H9 (cell line): Measurements from ENCODE around the gene PNMA1. TPM values are rescaled to one million over a fixed set of nuclear protein-coding genes. Genes with fewer than 3 reads are reported as not detected.

Source experiments
- DNase-seq: peaks from one replicate; pipeline ENCODE4 v3.0.0-alpha.2; 2017
- H2AFZ ChIP-seq: one replicate; pipeline ENCODE4 v1.6.1; 2013; ENCODE audit warnings: mild to moderate bottlenecking, low read length, control low read depth, moderate library complexity
- H2AK5ac ChIP-seq: 2 replicates; pipeline ENCODE4 v1.6.1; 2013; ENCODE audit warnings: low read length, control low read depth, mixed read lengths; ENCODE audit not compliant: insufficient read length
- H2BK120ac ChIP-seq: one replicate; pipeline ENCODE4 v1.6.1; 2013; ENCODE audit warnings: low read depth, mild to moderate bottlenecking, low read length, control low read depth, inconsistent platforms; ENCODE audit not compliant: poor library complexity, severe bottlenecking
- H2BK12ac ChIP-seq: 2 replicates; pipeline ENCODE4 v1.6.1; 2013; ENCODE audit warnings: low read length, control low read depth, mixed read lengths, low read depth; ENCODE audit not compliant: insufficient read length
- H2BK15ac ChIP-seq: 2 replicates; pipeline ENCODE4 v1.6.1; 2013; ENCODE audit warnings: low read depth, low read length, control low read depth
- H2BK20ac ChIP-seq: one replicate; pipeline ENCODE4 v1.6.1; 2013; ENCODE audit warnings: low read depth, mild to moderate bottlenecking, low read length, control low read depth, inconsistent platforms; ENCODE audit not compliant: poor library complexity, severe bottlenecking
- H2BK5ac ChIP-seq: 2 replicates; pipeline ENCODE4 v1.6.1; 2013; ENCODE audit warnings: low read length, control low read depth, mixed read lengths; ENCODE audit not compliant: insufficient read length
- H3K14ac ChIP-seq: 2 replicates; pipeline ENCODE4 v1.6.1; 2013; ENCODE audit warnings: low read length, control low read depth; ENCODE audit not compliant: insufficient read depth
- H3K18ac ChIP-seq: 2 replicates; pipeline ENCODE4 v1.6.1; 2013; ENCODE audit warnings: low read depth, mild to moderate bottlenecking, mixed read lengths, low read length, control low read depth; ENCODE audit not compliant: insufficient read length
- H3K23ac ChIP-seq: 2 replicates; pipeline ENCODE4 v1.6.1; 2013; ENCODE audit warnings: low read length, control low read depth, mixed read lengths, low read depth; ENCODE audit not compliant: insufficient read length
- H3K23me2 ChIP-seq: 2 replicates; pipeline ENCODE4 v1.6.1; 2013; ENCODE audit warnings: low read depth, mild to moderate bottlenecking, mixed read lengths, low read length, control low read depth; ENCODE audit not compliant: insufficient read length, poor library complexity, severe bottlenecking
- H3K27ac ChIP-seq: 2 replicates; pipeline ENCODE4 v1.5.1; 2013; ENCODE audit warnings: low read length, control low read depth, mixed read lengths, low read depth; ENCODE audit not compliant: insufficient read length
- H3K27me3 ChIP-seq: 2 replicates; pipeline ENCODE4 v1.6.1; 2013; ENCODE audit warnings: low read length, control low read depth, inconsistent platforms; ENCODE audit not compliant: insufficient read depth
- H3K4ac ChIP-seq: 2 replicates; pipeline ENCODE4 v1.6.1; 2013; ENCODE audit warnings: low read depth, mild to moderate bottlenecking, control low read depth, inconsistent platforms, low read length, moderate library complexity
- H3K4me1 ChIP-seq: 2 replicates; pipeline ENCODE4 v1.6.1; 2013; ENCODE audit warnings: low read length, control low read depth, inconsistent platforms; ENCODE audit not compliant: insufficient read depth
- H3K4me2 ChIP-seq: 2 replicates; pipeline ENCODE4 v1.6.1; 2013; ENCODE audit warnings: low read length, control low read depth, mixed read lengths; ENCODE audit not compliant: insufficient read length, insufficient read depth
- H3K56ac ChIP-seq: 2 replicates; pipeline ENCODE4 v1.6.1; 2013; ENCODE audit warnings: low read depth, mild to moderate bottlenecking, mixed read lengths, low read length, control low read depth; ENCODE audit not compliant: insufficient read length
- H3K79me1 ChIP-seq: 2 replicates; pipeline ENCODE4 v1.6.1; 2013; ENCODE audit warnings: low read depth, mild to moderate bottlenecking, moderate library complexity, low read length, control low read depth, inconsistent platforms; ENCODE audit not compliant: insufficient read depth, poor library complexity, severe bottlenecking
- H3K79me2 ChIP-seq: 2 replicates; pipeline ENCODE4 v1.6.1; 2013; ENCODE audit warnings: low read length, control low read depth, inconsistent platforms; ENCODE audit not compliant: insufficient read depth
- H3K9ac ChIP-seq: 2 replicates; pipeline ENCODE4 v1.6.1; 2013; ENCODE audit warnings: low read length, control low read depth, mixed read lengths; ENCODE audit not compliant: insufficient read length; ENCODE audit errors: extremely low read depth
- H3K9me3 ChIP-seq: one replicate; pipeline ENCODE4 v1.6.1; 2013; ENCODE audit warnings: low read depth, low read length, inconsistent platforms; ENCODE audit not compliant: control insufficient read depth
- H3T11ph ChIP-seq: one replicate; pipeline ENCODE4 v1.6.1; 2013; ENCODE audit warnings: mild to moderate bottlenecking, low read length, control low read depth, inconsistent platforms
- H4K20me1 ChIP-seq: one replicate; pipeline ENCODE4 v1.6.1; 2013; ENCODE audit not compliant: control insufficient read depth, insufficient read length, insufficient read depth
- H4K5ac ChIP-seq: 2 replicates; pipeline ENCODE4 v1.6.1; 2013; ENCODE audit warnings: low read depth, mild to moderate bottlenecking, mixed read lengths, low read length, control low read depth; ENCODE audit not compliant: insufficient read length
- H4K8ac ChIP-seq: replicated peaks from 2 replicates; pipeline ENCODE4 v1.6.1; 2013; ENCODE audit warnings: low read length, control low read depth, mixed read lengths, low read depth; ENCODE audit not compliant: insufficient read length
- H4K91ac ChIP-seq: 2 replicates; pipeline ENCODE4 v1.6.1; 2013; ENCODE audit warnings: low read depth, mild to moderate bottlenecking, moderate library complexity, mixed read lengths, low read length, control low read depth; ENCODE audit not compliant: insufficient read length
- H3K27ac Mint-ChIP-seq, 3 experiments: 2 replicates in 2 of 3; 3 replicates in 1 of 3; pipeline ENCODE4 v1.8.0; 2020 to 2021; ENCODE audit warnings: mixed read lengths in 3 of 3, mild to moderate bottlenecking in 1 of 3, moderate library complexity in 1 of 3
- H3K27me3 Mint-ChIP-seq: 2 replicates; pipeline ENCODE4 v1.8.0; 2021; ENCODE audit warnings: low read depth, mild to moderate bottlenecking, moderate library complexity, mixed read lengths
- H3K36me3 Mint-ChIP-seq, 3 experiments: 2 replicates in 2 of 3; 3 replicates in 1 of 3; pipeline ENCODE4 v1.8.0; 2020 to 2021; ENCODE audit warnings: low read depth in 3 of 3, mixed read lengths in 3 of 3; ENCODE audit not compliant: insufficient read depth in 1 of 3
- H3K4me1 Mint-ChIP-seq, 2 experiments: 2 replicates each; pipeline ENCODE4 v1.8.0; 2020; ENCODE audit warnings: mixed read lengths in 2 of 2
- H3K4me3 Mint-ChIP-seq, 2 experiments: 2 replicates in 1 of 2; 3 replicates in 1 of 2; pipeline ENCODE4 v1.8.0; 2020 to 2021; ENCODE audit warnings: mild to moderate bottlenecking in 2 of 2, mixed read lengths in 2 of 2, moderate library complexity in 1 of 2
- H3K9me3 Mint-ChIP-seq, 2 experiments: 2 replicates in 1 of 2; 3 replicates in 1 of 2; pipeline ENCODE4 v1.8.0; 2020; ENCODE audit warnings: mild to moderate bottlenecking in 2 of 2, mixed read lengths in 2 of 2, moderate library complexity in 1 of 2
- CTCF ChIP-seq: fragments of 200-600 bp; sonication (generic); conservative IDR thresholded peaks from 3 replicates; pipeline ENCODE4 v1.8.0; 2021; ENCODE audit warnings: antibody characterized with exemption, mild to moderate bottlenecking
- WGBS: extraction: QIAGEN DNeasy Blood & Tissue Kit; methylation state at CpG from one replicate; pipeline ENCODE4 v1.1.7; 2013; ENCODE audit warnings: missing lambda C conversion rate, low lambda C conversion rate, mixed read lengths; ENCODE audit not compliant: insufficient read length; ENCODE audit errors: extremely low coverage; 5-methylcytosine and 5-hydroxymethylcytosine counted together
- total RNA-seq: library from RNA; stranded (reverse); gene quantifications from 2 replicates; pipeline ENCODE4 v1.2.1, GENCODE V29; 2021

Gene PNMA1
- total RNA-seq, 1 experiment from 2014 or later: 56.1 TPM

GRCh38 chr14:73710737-73711136 lies 3.4 kb downstream of the PNMA1 start:
- H3K14ac ChIP-seq: no peak overlapping the region
- peaks cover 21% of the 10 kb centered on the region for H3K23me2 ChIP-seq
- H3K27ac ChIP-seq: no peak overlapping the region
- H3K79me2 ChIP-seq: peaks cover 9% of the 10 kb centered on the region; the same call in 1 of the 2 replicates
- peaks cover 4% of the 10 kb centered on the region for H3K27me3 Mint-ChIP-seq
- H3K4ac ChIP-seq: no peak overlapping the region
- H4K20me1 ChIP-seq: peaks cover 2% of the 10 kb centered on the region
- H3K9me3 ChIP-seq: no peaks in the 10 kb centered on the region
- no peak overlapping the region for H3K4me3 Mint-ChIP-seq
- no peak overlapping the region for H3K9ac ChIP-seq
- no peak overlapping the region for H2BK120ac ChIP-seq
- no peak overlapping the region for H2AK5ac ChIP-seq
- no peak overlapping the region for H3K18ac ChIP-seq
- no peak overlapping the region for H3K4me2 ChIP-seq
- H3K36me3 Mint-ChIP-seq: peaks cover 3 to 9% (median 7%) of the 10 kb centered on the region in 3 experiments; a peak in 6 of 7 replicates
- TF ChIP-seq CTCF: peak; percentile 41; the same call in 2 of the 3 replicates
- no peak overlapping the region for H2BK12ac ChIP-seq
- no peak overlapping the region for H3T11ph ChIP-seq
- H3K56ac ChIP-seq: no peak overlapping the region
- no peak overlapping the region for H3K27ac Mint-ChIP-seq
- no peak overlapping the region for H2BK20ac ChIP-seq
- H3K79me1 ChIP-seq: no peaks in the 10 kb centered on the region
- no peak overlapping the region for H2AFZ ChIP-seq
- no peaks in the 10 kb centered on the region for H3K4me1 ChIP-seq
- DNase-seq: peak; percentile 46
- no peaks in the 10 kb centered on the region; a peak in 1 of 5 replicates for H3K9me3 Mint-ChIP-seq
- H3K27me3 ChIP-seq: no peaks in the 10 kb centered on the region
- no peak overlapping the region for H4K91ac ChIP-seq
- WGBS: no CpG with 5 or more reads among the region's 5 CpGs
- no peak overlapping the region for H2BK5ac ChIP-seq
- no peak overlapping the region for H3K23ac ChIP-seq
- H4K5ac ChIP-seq: no peak overlapping the region
- no peak overlapping the region for H2BK15ac ChIP-seq
- no peak overlapping the region for H4K8ac ChIP-seq
- peaks cover 20 to 21% of the 10 kb centered on the region in 2 experiments for H3K4me1 Mint-ChIP-seq
